GM18907 (cell line): ENCODE results near the gene CEBPZ.
"Not testable (repeated sequence)": the region's sequence is repeated elsewhere in the genome, so short reads cannot be mapped to it uniquely, and the experiment has no call there.

ENCODE experiments used
- ATAC-seq: cut with Tn5 transposase; IDR thresholded peaks from one replicate; pipeline ENCODE4 v1.9.1; 2021; ENCODE audit warnings: mild to moderate bottlenecking, moderate library complexity; ENCODE audit not compliant: unreplicated experiment

Gene CEBPZ

GRCh38 chr2:37224063-37224462 is 7.3 kb downstream of the CEBPZ start:
- ATAC-seq = no peak

- no peak for ATAC-seq
Observed at GRCh38 chr2:37223131-37223530, 8.3 kb downstream of the CEBPZ start.

GRCh38 chr2:37219046-37219445 is 12.3 kb downstream of the CEBPZ start:
- ATAC-seq = no peak

- no peak for ATAC-seq
Observed at GRCh38 chr2:37215250-37215649, 16.1 kb downstream of the CEBPZ start.

GRCh38 chr2:37211939-37212338 is 19.5 kb downstream of the CEBPZ start:
- no peak for ATAC-seq

GRCh38 chr2:37211212-37211611 is 20.2 kb downstream of the CEBPZ start:
- ATAC-seq = no peak

- not testable (repeated sequence) for ATAC-seq
Observed at GRCh38 chr2:37206760-37207159, 24.6 kb downstream of the CEBPZ start.

GRCh38 chr2:37205689-37206341 is 25.6 kb downstream of the CEBPZ start:
- ATAC-seq = no peak

- not testable (repeated sequence) for ATAC-seq
Observed at GRCh38 chr2:37205071-37205661, 26.2 kb downstream of the CEBPZ start.

GRCh38 chr2:37203708-37204107 is 27.7 kb downstream of the CEBPZ start:
- no peak for ATAC-seq

- ATAC-seq = no peak
Observed at GRCh38 chr2:37201766-37202165, 29.6 kb downstream of the CEBPZ start.

- no peak for ATAC-seq
Observed at GRCh38 chr2:37201208-37201607, 30.2 kb downstream of the CEBPZ start.

- ATAC-seq = no peak
Observed at GRCh38 chr2:37198681-37199065, 32.7 kb downstream of the CEBPZ start.

GRCh38 chr2:37196320-37197195 is 34.8 kb downstream of the CEBPZ start, which contains the start of gene CEBPZOS:
TSS of gene CEBPZOS (plus strand) at chr2:37196496. CDS start at chr2:37199705, 3,209 bp downstream.
- peak; percentile 75 for ATAC-seq

GRCh38 chr2:37195862-37196319 is 35.5 kb downstream of the CEBPZ start:
- not testable (repeated sequence) for ATAC-seq

GRCh38 chr2:37192551-37192950 is 38.8 kb downstream of the CEBPZ start:
- no peak for ATAC-seq

- no peak for ATAC-seq
Observed at GRCh38 chr2:37191747-37192146, 39.6 kb downstream of the CEBPZ start.

- no peak for ATAC-seq
Observed at GRCh38 chr2:37191253-37191652, 40.1 kb downstream of the CEBPZ start.

- ATAC-seq = no peak
Observed at GRCh38 chr2:37190290-37190689, 41.1 kb downstream of the CEBPZ start.

- no peak for ATAC-seq
Observed at GRCh38 chr2:37189452-37190153, 41.8 kb downstream of the CEBPZ start.

- ATAC-seq = no peak
Observed at GRCh38 chr2:37188570-37188969, 42.8 kb downstream of the CEBPZ start, which contains the start of gene SULT6B1. TSS of gene SULT6B1 (minus strand) at chr2:37188670. CDS start at chr2:37188640, 30 bp downstream.
